GM12801 (cell line): ENCODE measurements around the gene ZNF177.

Experiments
- TF ChIP-seq, protein P1 (sequence below): IDR thresholded peaks from one replicate; pipeline ENCODE4 v1.5.1; 2011; ENCODE audit warnings: control low read depth; ENCODE audit not compliant: insufficient read length; ENCODE audit errors: extremely low read depth

ZNF177 gene

DNA sequence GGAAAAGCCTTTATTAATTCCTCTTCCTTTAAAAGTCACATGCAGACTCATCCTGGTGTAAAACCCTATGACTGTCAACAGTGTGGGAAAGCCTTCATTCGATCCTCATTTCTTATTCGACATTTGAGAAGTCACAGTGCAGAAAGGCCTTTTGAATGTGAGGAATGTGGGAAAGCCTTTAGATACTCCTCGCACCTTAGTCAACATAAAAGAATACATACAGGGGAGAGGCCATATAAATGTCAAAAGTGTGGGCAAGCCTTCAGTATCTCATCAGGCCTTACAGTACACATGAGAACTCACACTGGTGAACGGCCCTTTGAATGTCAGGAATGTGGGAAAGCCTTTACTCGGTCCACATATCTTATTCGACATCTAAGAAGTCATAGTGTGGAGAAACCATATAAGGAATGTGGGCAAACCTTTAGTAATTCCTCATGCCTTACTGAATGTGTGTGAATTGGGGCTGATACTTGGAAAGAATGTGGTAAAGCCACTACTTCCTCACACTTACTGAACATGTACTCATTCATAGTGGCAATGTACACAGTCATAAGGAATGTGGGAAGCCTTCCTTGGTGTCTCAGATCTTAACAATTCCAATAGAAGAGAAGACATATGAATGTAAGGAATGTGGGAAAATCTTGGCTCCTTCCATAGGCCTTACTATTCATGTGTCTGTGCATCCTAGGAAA lies 20.1 kb upstream of the ZNF177 start:
- TF ChIP-seq, protein P1, sequence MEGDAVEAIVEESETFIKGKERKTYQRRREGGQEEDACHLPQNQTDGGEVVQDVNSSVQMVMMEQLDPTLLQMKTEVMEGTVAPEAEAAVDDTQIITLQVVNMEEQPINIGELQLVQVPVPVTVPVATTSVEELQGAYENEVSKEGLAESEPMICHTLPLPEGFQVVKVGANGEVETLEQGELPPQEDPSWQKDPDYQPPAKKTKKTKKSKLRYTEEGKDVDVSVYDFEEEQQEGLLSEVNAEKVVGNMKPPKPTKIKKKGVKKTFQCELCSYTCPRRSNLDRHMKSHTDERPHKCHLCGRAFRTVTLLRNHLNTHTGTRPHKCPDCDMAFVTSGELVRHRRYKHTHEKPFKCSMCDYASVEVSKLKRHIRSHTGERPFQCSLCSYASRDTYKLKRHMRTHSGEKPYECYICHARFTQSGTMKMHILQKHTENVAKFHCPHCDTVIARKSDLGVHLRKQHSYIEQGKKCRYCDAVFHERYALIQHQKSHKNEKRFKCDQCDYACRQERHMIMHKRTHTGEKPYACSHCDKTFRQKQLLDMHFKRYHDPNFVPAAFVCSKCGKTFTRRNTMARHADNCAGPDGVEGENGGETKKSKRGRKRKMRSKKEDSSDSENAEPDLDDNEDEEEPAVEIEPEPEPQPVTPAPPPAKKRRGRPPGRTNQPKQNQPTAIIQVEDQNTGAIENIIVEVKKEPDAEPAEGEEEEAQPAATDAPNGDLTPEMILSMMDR, result no peak

DNA sequence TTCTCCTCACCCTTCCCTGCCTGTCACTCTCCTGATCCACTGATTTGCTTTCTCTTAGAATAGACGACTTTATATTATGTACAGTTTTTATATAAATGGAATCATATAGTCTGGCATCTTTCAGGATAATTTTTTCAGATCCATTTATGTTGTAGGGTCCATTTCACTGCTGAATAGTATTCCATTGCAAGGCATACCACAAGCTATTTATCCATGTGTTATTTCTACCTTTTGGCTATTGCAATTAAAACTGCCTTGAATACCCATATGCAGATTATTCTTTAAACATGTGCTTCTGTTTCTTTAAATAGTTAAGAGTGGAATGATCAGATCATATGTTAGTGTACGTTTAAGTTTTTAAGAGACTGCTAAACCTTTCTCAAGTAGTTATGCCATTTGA lies 17.8 kb upstream of the ZNF177 start:
- TF ChIP-seq, protein P1, result no peak

DNA sequence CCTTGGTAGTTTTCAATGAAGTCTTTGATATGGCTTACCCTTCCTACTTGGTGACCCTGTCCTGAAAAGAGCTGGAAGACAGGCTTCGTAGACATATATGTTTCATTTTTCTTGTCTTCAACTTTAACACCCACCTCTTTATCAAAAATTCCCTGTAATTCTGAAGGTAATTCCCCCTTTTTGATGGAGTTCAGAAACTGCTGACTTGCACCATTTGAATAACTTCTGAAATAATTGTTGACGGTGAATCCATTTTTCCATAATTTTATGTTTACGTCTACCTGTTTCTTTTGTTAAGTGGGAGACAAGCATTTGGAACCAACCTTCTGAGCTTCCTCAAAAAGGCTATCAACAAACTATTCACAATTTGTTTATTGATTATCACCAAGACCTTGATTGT lies 14.6 kb upstream of the ZNF177 start:
- TF ChIP-seq, protein P1, result no peak

GRCh38 chr19:9348671-9349070 lies 14.1 kb upstream of the ZNF177 start:
- TF ChIP-seq, protein P1, result no peak

DNA sequence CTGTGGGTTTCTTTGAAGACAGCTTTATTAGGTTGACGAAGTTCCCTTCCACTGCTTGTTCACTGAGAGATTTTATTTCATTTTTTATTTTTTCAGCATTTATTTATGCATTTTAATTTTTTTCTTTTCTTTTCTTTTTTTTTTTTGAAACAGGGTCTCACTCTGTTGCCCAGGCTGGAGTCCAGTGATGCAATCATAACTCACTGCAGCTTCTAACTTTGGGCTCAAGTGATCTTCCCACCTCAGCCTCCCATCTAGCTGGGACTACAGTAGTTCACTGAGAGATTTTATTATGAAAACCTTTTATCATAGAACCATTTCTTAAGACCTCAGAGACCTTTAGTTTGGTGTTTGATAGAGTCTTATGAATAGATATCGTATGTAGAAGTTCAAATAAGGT lies 10.3 kb upstream of the ZNF177 start:
- TF ChIP-seq, protein P1, result no peak

DNA sequence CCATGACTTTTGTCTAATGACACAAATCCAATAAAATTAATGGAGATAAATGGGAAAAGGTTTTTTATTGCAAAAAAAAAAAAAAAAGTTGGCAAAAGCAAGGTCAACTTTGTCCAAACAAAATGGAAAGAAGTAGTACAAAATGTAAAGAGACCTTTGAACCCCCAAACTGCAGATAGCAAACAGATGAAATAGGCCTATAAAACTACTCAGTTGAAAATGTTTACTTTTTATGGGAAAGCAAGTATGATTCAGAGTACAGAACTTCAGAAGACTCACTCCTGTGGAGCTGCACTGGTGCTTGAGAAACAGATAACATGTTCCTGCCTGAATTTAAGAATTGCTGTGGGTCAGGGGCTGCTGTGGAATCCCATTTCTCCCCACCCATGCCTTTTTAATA lies 9.8 kb upstream of the ZNF177 start:
- TF ChIP-seq, protein P1, result no peak

GRCh38 chr19:9354651-9355050 lies 8.2 kb upstream of the ZNF177 start:
- TF ChIP-seq, protein P1, result no peak
